Naive thymus-derived CD4-positive, alpha-beta T cell (primary cell): ENCODE measurements around the gene RIPOR3. TPM values are rescaled to one million over a fixed set of nuclear protein-coding genes. Genes with fewer than 3 reads are reported as not detected.

ENCODE experiments used
- ATAC-seq: fragments of 150-1000 bp; cut with Tn5 transposase; 2 replicates; pipeline ENCODE4 v1.10.0; 2021; ENCODE audit warnings: mild to moderate bottlenecking, moderate library complexity
- CTCF ChIA-PET: fragments of 350-600 bp; sonication (Branson Sonifier 250); formaldehyde crosslinking; loops from one replicate; lab custom pipeline; 2021; ENCODE audit warnings: antibody characterized with exemption; lab: Charles Lee
- POLR2A ChIA-PET: fragments of 350-600 bp; sonication (Branson Sonifier 250); formaldehyde crosslinking; loops from one replicate; lab custom pipeline; 2021; ENCODE audit warnings: antibody characterized with exemption, inconsistent platforms; lab: Charles Lee
- DNase-seq, 9 donors: peaks; one replicate each; pipeline versions ENCODE4 v3.0.0 to v3.0.0-alpha.2; 2020 to 2022; ENCODE audit warnings: mixed read lengths in 1 of 9
- H3K27ac ChIP-seq: one replicate; pipeline ENCODE4 v1.7.0; 2013; ENCODE audit warnings: mild to moderate bottlenecking, low read depth, low read length, moderate library complexity
- H3K27me3 ChIP-seq, 2 donors: one replicate each; pipeline ENCODE4 v1.7.0; 2013; ENCODE audit warnings: low read length in 2 of 2, mild to moderate bottlenecking in 2 of 2, moderate library complexity in 2 of 2; ENCODE audit not compliant: control insufficient read depth in 2 of 2, insufficient read depth in 2 of 2
- H3K36me3 ChIP-seq, 3 experiments: 1 replicate in 2 of 3; 2 replicates in 1 of 3; pipeline ENCODE4 v1.7.0; 2013; ENCODE audit warnings: low read length in 3 of 3, mild to moderate bottlenecking in 3 of 3, moderate library complexity in 1 of 3; ENCODE audit not compliant: insufficient read depth in 3 of 3, control insufficient read depth in 2 of 3
- H3K4me1 ChIP-seq, 2 donors: one replicate each; pipeline ENCODE4 v1.7.0; 2013; ENCODE audit warnings: low read length in 2 of 2, mild to moderate bottlenecking in 2 of 2, moderate library complexity in 1 of 2; ENCODE audit not compliant: control insufficient read depth in 2 of 2, insufficient read depth in 2 of 2
- H3K4me3 ChIP-seq: 2 replicates; pipeline ENCODE4 v1.7.0; 2013; ENCODE audit warnings: mild to moderate bottlenecking, low read length
- H3K9me3 ChIP-seq, 3 experiments: 1 replicate in 2 of 3; 2 replicates in 1 of 3; pipeline ENCODE4 v1.7.0; 2013; ENCODE audit warnings: low read length in 3 of 3; ENCODE audit not compliant: control insufficient read depth in 2 of 3
- H3K27ac Mint-ChIP-seq, 9 donors: one replicate each; pipeline ENCODE4 v1.8.0; 2020 to 2022; ENCODE audit warnings: mixed read lengths in 9 of 9, mild to moderate bottlenecking in 8 of 9, moderate library complexity in 5 of 9, inconsistent platforms in 2 of 9
- H3K27me3 Mint-ChIP-seq, 5 donors: one replicate each; pipeline ENCODE4 v1.8.0; 2021 to 2022; ENCODE audit warnings: mixed read lengths in 5 of 5, mild to moderate bottlenecking in 1 of 5
- H3K36me3 Mint-ChIP-seq, 5 donors: one replicate each; pipeline ENCODE4 v1.8.0; 2020 to 2022; ENCODE audit warnings: mixed read lengths in 5 of 5, mild to moderate bottlenecking in 3 of 5, inconsistent platforms in 1 of 5
- H3K4me1 Mint-ChIP-seq, 7 donors: one replicate each; pipeline ENCODE4 v1.8.0; 2020 to 2022; ENCODE audit warnings: mixed read lengths in 7 of 7, mild to moderate bottlenecking in 3 of 7, inconsistent platforms in 1 of 7
- H3K4me3 Mint-ChIP-seq, 10 donors: one replicate each; pipeline ENCODE4 v1.8.0; 2020 to 2022; ENCODE audit warnings: mild to moderate bottlenecking in 10 of 10, mixed read lengths in 10 of 10, moderate library complexity in 6 of 10, inconsistent platforms in 2 of 10
- H3K9me3 Mint-ChIP-seq, 11 donors: one replicate each; pipeline ENCODE4 v1.8.0; 2020 to 2022; ENCODE audit warnings: mixed read lengths in 11 of 11, mild to moderate bottlenecking in 4 of 11, inconsistent platforms in 1 of 11, moderate library complexity in 1 of 11
- intact Hi-C, 2 donors: fragments of 100-400 bp; cut with micrococcal nuclease; formaldehyde crosslinking; loops; one replicate each; pipeline ENCODE4 v1.15.1; 2023
- polyA plus RNA-seq, 2 donors: library from polyadenylated mRNA; unstranded; fragments of 300-500 nt; fragmentation: Illumina TruSeq; gene quantifications; one replicate each; pipeline ENCODE4 v1.2.3, GENCODE V29; 2021
- total RNA-seq, 6 experiments: library from RNA in 5 of 6; stranded (reverse) in 5 of 6; gene quantifications; 1 replicate in 5 of 6; 2 replicates in 1 of 6; pipeline ENCODE4 v1.2.3 and lab custom pipeline; 2021 to 2026

Gene RIPOR3
- total and polyA plus RNA-seq, 7 experiments from 2014 or later = 0.27 to 1.7 (median 0.80) TPM; not detected in 3

DNA sequence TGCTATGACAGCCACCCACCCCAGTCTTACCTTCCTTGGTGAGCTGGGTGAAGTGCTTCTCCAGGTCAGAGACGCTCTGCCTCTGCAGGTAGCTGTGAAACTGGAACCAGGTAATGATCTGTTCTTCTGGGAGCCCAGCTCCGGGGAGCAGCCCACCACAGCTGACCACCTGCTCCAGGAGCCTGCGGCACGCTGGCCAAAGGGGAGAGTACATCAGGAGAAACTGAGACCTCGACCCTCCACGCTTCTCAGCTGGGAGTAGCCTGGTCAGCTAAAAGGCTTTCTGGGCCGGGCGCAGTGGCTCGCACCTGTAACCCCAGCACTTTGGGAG is 98.4 kb downstream of the RIPOR3 start:
- Mint-ChIP-seq H3K27me3 (no peaks in the 10 kb centered on the region), H3K4me3 (no peak overlapping the region), H3K4me1 (peaks cover 0 to 5% (median 4%) of the 10 kb centered on the region in 7 donors), H3K27ac (peak overlapping the region in 2 of 9 donors; percentile 22 to 65), H3K36me3 (peaks cover 0 to 3% (median 0%) of the 10 kb centered on the region in 5 donors), H3K9me3 (peaks cover 0 to under 1% (median 0%) of the 10 kb centered on the region in 11 donors)
- no peaks in the 10 kb centered on the region for H3K9me3 ChIP-seq
- peaks cover 0 to 7% (median 6%) of the 10 kb centered on the region in 3 experiments for H3K36me3 ChIP-seq
- ChIA-PET POLR2A (no interaction called here), CTCF (no interaction called here)
- DNase-seq (no peak), ATAC-seq (no peak)
- H3K27ac ChIP-seq = no peak overlapping the region
- H3K4me1 ChIP-seq = no peaks in the 10 kb centered on the region
- no peaks in the 10 kb centered on the region for H3K27me3 ChIP-seq
- intact Hi-C loops = no loop called here
- no peak overlapping the region for H3K4me3 ChIP-seq

DNA sequence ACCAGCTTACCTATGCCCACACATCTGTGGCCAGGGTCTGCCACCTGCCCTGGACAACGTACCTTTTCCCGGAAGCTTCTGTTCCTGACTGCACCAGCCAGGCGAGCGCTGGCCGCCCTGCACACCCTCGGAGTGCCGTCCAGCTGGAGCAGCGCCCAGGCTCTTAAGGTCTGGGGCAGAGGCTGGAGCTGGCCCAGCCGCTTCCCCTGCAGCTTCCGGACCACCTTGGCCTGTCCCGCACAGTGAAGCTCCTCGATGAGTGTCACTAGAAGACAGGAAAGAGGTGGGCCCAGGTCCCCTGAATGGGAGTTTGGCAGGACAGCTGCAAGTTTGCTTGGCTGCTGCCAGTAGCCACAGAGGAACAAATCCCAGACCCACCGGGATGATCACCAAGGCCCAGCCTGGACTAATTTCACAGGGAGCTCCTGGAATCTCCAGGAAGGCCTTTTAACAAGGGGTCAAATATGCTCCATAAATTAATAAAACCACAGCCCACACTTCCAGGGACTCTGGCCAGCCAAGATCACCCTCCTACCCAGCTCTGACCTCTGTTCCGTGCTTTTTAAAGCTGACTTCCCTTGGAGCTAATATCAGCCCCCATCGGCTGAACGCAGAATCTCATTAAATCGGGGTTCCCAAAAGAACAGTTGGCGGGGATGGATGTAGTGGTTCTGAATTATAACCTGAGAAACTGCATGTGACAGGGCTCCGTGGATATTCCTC is 98.9 kb downstream of the RIPOR3 start:
- Mint-ChIP-seq H3K27me3 (no peaks in the 10 kb centered on the region), H3K4me3 (no peak overlapping the region), H3K27ac (peak overlapping the region in 4 of 9 donors; percentile 19 to 65 (median 40)), H3K9me3 (no peaks in the 10 kb centered on the region), H3K4me1 (peaks cover 0 to 5% (median 5%) of the 10 kb centered on the region in 7 donors), H3K36me3 (peaks cover 0 to 3% (median 0%) of the 10 kb centered on the region in 5 donors)
- intact Hi-C loops = no loop called here
- ATAC-seq (no peak), DNase-seq (no peak)
- H3K36me3 ChIP-seq = peaks cover 0 to 12% (median 6%) of the 10 kb centered on the region in 3 experiments
- no peak overlapping the region for H3K27ac ChIP-seq
- no peaks in the 10 kb centered on the region for H3K9me3 ChIP-seq
- ChIA-PET CTCF (interaction anchor here (0.8 to 0.9 kb wide), 3 partner anchors 16 to 130 kb away, joined by 3 read pairs; no protein-coding TSS in a partner anchor), POLR2A (no interaction called here)
- no peak overlapping the region for H3K4me3 ChIP-seq
- H3K4me1 ChIP-seq = no peaks in the 10 kb centered on the region
- H3K27me3 ChIP-seq = no peaks in the 10 kb centered on the region

DNA sequence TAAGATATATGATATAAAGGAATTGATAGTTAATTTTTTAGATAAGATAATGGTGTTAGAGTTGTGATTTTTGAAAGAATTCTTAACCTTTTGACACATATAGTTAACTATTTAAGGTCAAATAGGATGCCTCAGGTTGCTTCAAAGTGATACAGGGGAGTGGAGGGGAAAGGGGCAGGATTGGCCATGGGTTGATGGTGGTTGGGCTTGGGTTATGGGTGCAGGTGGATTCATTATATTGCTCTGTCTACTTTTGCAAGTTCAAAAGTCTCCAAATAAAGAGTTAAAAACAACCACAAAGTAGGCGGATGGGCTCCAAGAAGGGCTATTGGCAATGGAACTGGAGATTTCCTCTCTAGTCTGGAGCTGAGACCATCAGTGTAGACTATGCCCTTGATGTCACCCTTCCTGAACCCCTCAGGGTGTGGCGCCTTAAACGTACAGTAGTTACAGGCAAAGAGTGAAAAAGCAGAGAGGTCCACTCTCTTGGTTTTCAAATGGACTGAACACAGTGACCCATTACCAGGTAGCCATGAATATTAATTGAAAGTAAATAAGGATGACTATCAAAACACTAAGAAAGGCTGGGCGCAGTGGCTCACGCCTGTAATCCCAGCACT is 100.0 kb downstream of the RIPOR3 start:
- intact Hi-C loops = no loop called here
- Mint-ChIP-seq H3K27me3 (no peaks in the 10 kb centered on the region), H3K4me3 (no peak overlapping the region), H3K36me3 (peaks cover 0 to 3% (median 0%) of the 10 kb centered on the region in 5 donors), H3K27ac (peak overlapping the region in 6 of 9 donors; percentile 17 to 60 (median 22)), H3K4me1 (peaks cover 0 to 5% (median 4%) of the 10 kb centered on the region in 7 donors), H3K9me3 (no peaks in the 10 kb centered on the region)
- CTCF ChIA-PET = interaction anchor here (0.8 to 0.9 kb wide), 2 partner anchors 15 to 128 kb away, joined by 3 read pairs; no protein-coding TSS in a partner anchor
- ATAC-seq = no peak
- peaks cover 0 to 22% (median 6%) of the 10 kb centered on the region in 3 experiments for H3K36me3 ChIP-seq
- no peaks in the 10 kb centered on the region for H3K4me1 ChIP-seq
- POLR2A ChIA-PET = no interaction called here
- DNase-seq = no peak
- no peak overlapping the region for H3K27ac ChIP-seq
- no peaks in the 10 kb centered on the region for H3K9me3 ChIP-seq
- no peak overlapping the region for H3K4me3 ChIP-seq
- no peaks in the 10 kb centered on the region for H3K27me3 ChIP-seq

DNA sequence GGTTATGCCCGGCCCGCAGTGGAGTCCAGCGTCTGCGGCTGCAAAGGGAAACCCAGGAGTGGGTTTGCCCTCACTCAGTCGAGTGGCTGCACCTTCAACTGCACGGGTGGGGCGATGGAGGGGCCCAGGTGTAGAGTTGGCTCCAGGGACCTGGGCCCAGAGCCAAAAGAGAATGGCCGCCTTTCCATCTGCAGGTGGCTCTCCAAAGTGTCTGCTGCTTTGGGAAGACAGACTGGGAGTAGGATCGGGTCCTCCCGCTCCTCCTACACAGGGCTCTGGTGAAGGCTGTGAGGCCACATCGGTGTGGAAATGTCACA is 101.0 kb downstream of the RIPOR3 start:
- intact Hi-C loops = no loop called here
- Histone ChIP-seq H3K9me3 (no peaks in the 10 kb centered on the region), H3K4me1 (no peaks in the 10 kb centered on the region), H3K36me3 (peaks cover 3 to 33% (median 6%) of the 10 kb centered on the region in 3 experiments), H3K27ac (no peak overlapping the region), H3K4me3 (no peak overlapping the region), H3K27me3 (no peaks in the 10 kb centered on the region)
- Mint-ChIP-seq H3K27ac (peak overlapping the region in 2 of 9 donors; percentile 28 to 34), H3K27me3 (no peaks in the 10 kb centered on the region), H3K9me3 (no peaks in the 10 kb centered on the region), H3K36me3 (peaks cover 0 to 3% (median 0%) of the 10 kb centered on the region in 5 donors), H3K4me3 (no peak overlapping the region), H3K4me1 (peaks cover 0 to 5% (median 2%) of the 10 kb centered on the region in 7 donors)
- POLR2A ChIA-PET = no interaction called here
- ATAC-seq = no peak
- no peak for DNase-seq
- CTCF ChIA-PET = interaction anchor here (0.6 to 0.9 kb wide), 2 partner anchors 9 to 279 kb away, joined by 3 to 5 read pairs; no protein-coding TSS in a partner anchor

DNA sequence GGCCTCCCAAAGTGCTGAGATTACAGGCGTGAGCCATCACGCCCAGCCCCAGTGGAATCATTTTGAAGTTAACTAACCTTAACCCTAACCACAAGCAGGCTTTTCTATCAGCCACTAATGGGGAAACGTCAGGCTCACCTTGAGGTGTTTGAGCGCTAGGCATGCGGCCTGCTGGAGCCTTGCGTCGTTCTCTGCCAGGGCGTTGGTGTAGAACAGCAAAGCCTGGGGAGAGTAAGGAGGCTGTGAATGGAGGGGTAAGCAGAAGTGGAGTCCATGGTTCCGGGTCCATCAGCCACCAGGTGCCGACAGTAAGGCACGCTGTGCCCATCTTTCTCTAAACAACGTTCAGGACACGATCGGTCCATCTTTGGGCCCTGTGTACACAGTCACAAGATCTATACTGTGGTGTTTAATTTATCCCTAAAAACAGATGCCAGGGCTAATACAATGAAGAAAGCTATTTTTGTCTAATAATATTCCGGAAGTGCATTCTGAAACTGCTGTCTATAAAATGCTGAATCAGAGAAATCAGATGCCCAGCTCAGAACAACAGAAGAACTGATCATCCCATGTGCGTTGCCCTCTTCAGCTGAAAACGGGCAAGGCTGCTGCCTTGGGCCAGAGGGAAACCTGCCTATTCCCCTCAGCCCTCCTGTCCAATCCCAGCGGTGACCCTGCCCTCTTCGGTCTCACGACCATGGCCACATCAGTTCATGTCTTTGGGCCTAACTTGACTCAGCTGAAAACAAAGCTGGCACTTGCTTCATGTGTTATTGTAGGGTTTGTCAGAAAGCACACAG is 101.6 kb downstream of the RIPOR3 start:
- CTCF ChIA-PET = interaction anchor here (0.6 to 1.7 kb wide), 4 partner anchors 9 to 278 kb away, joined by 3 to 10 read pairs (median 4); no protein-coding TSS in a partner anchor
- H3K4me1 Mint-ChIP-seq = peaks cover 0 to 5% (median 2%) of the 10 kb centered on the region in 7 donors
- no peak overlapping the region for H3K27ac ChIP-seq

More for the DNA sequence above, 101.6 kb downstream of the RIPOR3 start:
- Histone ChIP-seq H3K27me3 (no peaks in the 10 kb centered on the region), H3K36me3 (peaks cover 3 to 38% (median 6%) of the 10 kb centered on the region in 3 experiments), H3K9me3 (no peaks in the 10 kb centered on the region), H3K4me3 (no peak overlapping the region), H3K4me1 (no peaks in the 10 kb centered on the region)
- H3K4me3 Mint-ChIP-seq = no peak overlapping the region
- peaks cover 0 to 9% (median 3%) of the 10 kb centered on the region in 5 donors for H3K36me3 Mint-ChIP-seq
- POLR2A ChIA-PET = no interaction called here
- DNase-seq = no peak
- no peaks in the 10 kb centered on the region for H3K27me3 Mint-ChIP-seq
- H3K27ac Mint-ChIP-seq = peak overlapping the region in 1 of 9 donors; percentile 19
- no peak for ATAC-seq
- intact Hi-C loops = loop anchor here in 1 of 2 donors (5.0 kb wide), 1 partner anchor 158 kb away; no protein-coding TSS in a partner anchor
- no peaks in the 10 kb centered on the region for H3K9me3 Mint-ChIP-seq
